K562 (cell line): Measurements from ENCODE around the gene OR4X1. TPM values are rescaled to one million over a fixed set of nuclear protein-coding genes. Genes with fewer than 3 reads are reported as not detected.

Experiments used
- ATAC-seq: fragments of 200-7000 bp; cut with Tn5 transposase; 3 replicates; pipeline ENCODE4 v1.9.1; 2020; ENCODE audit warnings: moderate library complexity
- BruUV-seq: library from RNA; stranded (reverse); fragments of 400-500 nt; replicated peaks from 2 replicates; lab custom pipeline; 2021; lab: Mats Ljungman, UMichigan
- CTCF ChIA-PET: fragments of 300-600 bp; formaldehyde crosslinking; extraction: SDS; loops from one replicate; lab custom pipeline; 2021; ENCODE audit warnings: low intra/inter-chr PET ratio; lab: Yijun Ruan, JAX
- POLR2A ChIA-PET: fragments of 300-600, 350-650 bp; sonication (Branson Sonifier 250); formaldehyde crosslinking; extraction: SDS; loops from one replicate; lab custom pipeline; 2021; ENCODE audit warnings: antibody characterized with exemption, inconsistent platforms; lab: Yijun Ruan, JAX
- DNase-seq, 4 experiments: peaks; one replicate each; pipeline versions ENCODE4 v3.0.0 to v3.0.0-alpha.2; 2011 to 2018; ENCODE audit warnings: low spot score in 3 of 4, mixed read lengths in 3 of 4; ENCODE audit errors: extremely low read depth in 1 of 4
- FAIRE-seq: peaks from 2 replicates; lab custom pipeline; 2011; peaks lifted over from hg19 to GRCh38; lab: Jason Lieb, UNC
- H2AFZ ChIP-seq: 2 replicates; pipeline ENCODE4 v1.6.0; 2011; ENCODE audit warnings: low read depth, low read length, control low read depth, inconsistent platforms
- H3K27ac ChIP-seq: fragments of 200-600 bp; 3 replicates; pipeline ENCODE4 v1.8.0; 2011; ENCODE audit warnings: low read depth, mild to moderate bottlenecking, control low read depth, inconsistent platforms, low read length, moderate library complexity, mixed read lengths; ENCODE audit errors: extremely low read depth
- H3K27me3 ChIP-seq, 2 experiments: fragments of 300-600 bp in 1 of 2; 2 replicates in 1 of 2; 3 replicates in 1 of 2; pipeline versions ENCODE4 v1.6.0 to v1.8.0; 2011; ENCODE audit warnings: inconsistent platforms in 2 of 2, low read length in 2 of 2, mild to moderate bottlenecking in 1 of 2, mixed read lengths in 1 of 2, moderate library complexity in 1 of 2; ENCODE audit not compliant: control insufficient read depth in 2 of 2, insufficient read depth in 2 of 2
- H3K36me3 ChIP-seq: fragments of 300-600 bp; 3 replicates; pipeline ENCODE4 v1.8.0; 2011; ENCODE audit warnings: mild to moderate bottlenecking, low read length, inconsistent platforms; ENCODE audit not compliant: control insufficient read depth, insufficient read depth
- H3K4me1 ChIP-seq, 2 experiments: fragments of 200-600 bp in 1 of 2; replicated peaks in 1 of 2; 2 replicates in 1 of 2; 3 replicates in 1 of 2; pipeline versions ENCODE4 v1.5.1 to v1.8.0; 2011; ENCODE audit warnings: inconsistent platforms in 2 of 2, low read length in 2 of 2, mild to moderate bottlenecking in 1 of 2, mixed read lengths in 1 of 2, moderate library complexity in 1 of 2; ENCODE audit not compliant: control insufficient read depth in 2 of 2, insufficient read depth in 2 of 2
- H3K4me2 ChIP-seq: 2 replicates; pipeline ENCODE4 v1.6.1; 2011; ENCODE audit warnings: low read length, control low read depth, inconsistent platforms, mixed read lengths; ENCODE audit not compliant: insufficient read depth
- H3K4me3 ChIP-seq: fragments of 200-600 bp; sonication (generic), shearing (Covaris generic); 2 replicates; pipeline ENCODE4 v1.5.1; 2016; ENCODE audit warnings: control low read depth, inconsistent platforms
- H3K79me2 ChIP-seq: fragments of 200-600 bp; 3 replicates; pipeline ENCODE4 v1.8.0; 2011; ENCODE audit warnings: low read length, inconsistent platforms; ENCODE audit not compliant: control insufficient read depth, insufficient read depth
- H3K9ac ChIP-seq, 2 experiments: 2 replicates each; pipeline versions ENCODE4 v1.6.0 to v1.6.1; 2011; ENCODE audit warnings: low read depth in 2 of 2, low read length in 2 of 2, control low read depth in 1 of 2, inconsistent platforms in 1 of 2, mild to moderate bottlenecking in 1 of 2, mixed read lengths in 1 of 2; ENCODE audit not compliant: insufficient read depth in 1 of 2
- H3K9me1 ChIP-seq: one replicate; pipeline ENCODE4 v1.6.0; 2011; ENCODE audit warnings: inconsistent platforms, mild to moderate bottlenecking, low read length, moderate library complexity; ENCODE audit not compliant: control insufficient read depth, insufficient read depth
- H3K9me3 ChIP-seq: replicated peaks from 2 replicates; pipeline ENCODE4 v1.5.1; 2011; ENCODE audit warnings: low read depth, low read length, inconsistent platforms; ENCODE audit not compliant: control insufficient read depth, insufficient read depth
- H4K20me1 ChIP-seq: replicated peaks from 2 replicates; pipeline ENCODE4 v1.6.1; 2011; ENCODE audit warnings: low read length, inconsistent platforms, mixed read lengths; ENCODE audit not compliant: control insufficient read depth, insufficient read depth
- EZH2 ChIP-seq: IDR thresholded peaks from 2 replicates; pipeline ENCODE4 v1.6.1; 2012; ENCODE audit warnings: low read depth, mild to moderate bottlenecking, inconsistent platforms, low read length, borderline replicate concordance
- NBN ChIP-seq: fragments of 450-650 bp; IDR thresholded peaks from 2 replicates; pipeline ENCODE4 v1.6.1; 2016; ENCODE audit warnings: low read depth, mild to moderate bottlenecking
- RBM25 ChIP-seq: fragments of 200-400 bp; formaldehyde crosslinking; IDR thresholded peaks from 2 replicates; pipeline ENCODE4 v1.6.1; 2018; ENCODE audit warnings: low read length, low read depth, moderate library complexity; ENCODE audit not compliant: severe bottlenecking
- SIRT6 ChIP-seq: IDR thresholded peaks from one replicate; pipeline ENCODE4 v1.6.1; 2012; ENCODE audit warnings: low read depth, mild to moderate bottlenecking, control low read depth, inconsistent platforms, low read length, moderate library complexity
- WGBS: fragments of 100-300 bp; shearing (Covaris generic); methylation state at CpG from one replicate; pipeline ENCODE4 v1.1.6; 2016; ENCODE audit warnings: low coverage, mixed read lengths; ENCODE audit not compliant: insufficient coverage; ENCODE audit errors: missing lambda C conversion rate; 5-methylcytosine and 5-hydroxymethylcytosine counted together
- in situ Hi-C: fragments of 300-500 bp; cut with MboI; formaldehyde crosslinking; loops from 4 replicates; pipeline ENCODE4 v1.15.0; 2018; ENCODE audit warnings: inconsistent platforms, mixed read lengths
- intact Hi-C: fragments of 100-400 bp; cut with micrococcal nuclease; formaldehyde crosslinking; loops from 2 replicates; pipeline ENCODE4 v1.14.2; 2022
- polyA plus RNA-seq, 8 experiments: library from polyadenylated mRNA; depleted of rRNA in 4 of 8; stranded (reverse) in 5 of 8; unstranded in 3 of 8; fragments of >200 nt; fragmentation: Nextera tagmentation in 2 of 8; fragmentation: Illumina TruSeq in 1 of 8; extraction: Ambion mirVana in 2 of 8; extraction: Trizol in 1 of 8; gene quantifications; 2 replicates each; pipeline versions ENCODE4 v1.2.1 to v1.2.3, GENCODE V29; 2011 to 2014; ENCODE audit warnings: inconsistent platforms in 1 of 8, missing spikeins in 1 of 8
- total RNA-seq, 7 experiments: library from RNA; depleted of rRNA in 6 of 7; stranded (reverse); fragments of >200 nt in 6 of 7; fragmentation: Illumina TruSeq in 2 of 7; extraction: Trizol in 2 of 7; gene quantifications; 2 replicates each; pipeline versions ENCODE4 v1.2.1 to v1.2.3, GENCODE V29; 2011 to 2021; ENCODE audit warnings: low replicate concordance in 1 of 7

Gene OR4X1
- total and polyA plus RNA-seq, 9 of the 15 experiments (the other 6 are each of a cell fraction or from before 2014, with no cell fraction given): not detected

DNA sequence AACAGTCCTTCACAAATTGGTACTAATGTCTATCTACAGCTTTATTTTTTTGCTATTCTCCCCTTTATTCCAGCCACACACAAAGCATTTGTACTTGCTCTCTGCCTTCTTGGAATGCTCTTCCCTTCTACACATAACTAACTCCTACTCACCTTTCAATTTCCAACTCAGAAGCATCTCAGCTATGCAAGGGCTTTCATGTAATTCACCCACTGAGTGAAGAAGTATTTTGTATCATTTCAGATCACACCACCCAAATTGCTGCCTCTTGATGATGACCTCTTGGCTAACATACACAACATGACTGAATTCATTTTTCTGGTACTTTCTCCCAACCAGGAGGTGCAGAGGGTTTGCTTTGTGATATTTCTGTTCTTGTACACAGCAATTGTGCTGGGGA is 18.9 kb upstream of the OR4X1 start, which contains the start of gene OR4X2:
Gene OR4X2 (plus strand): TSS at position 301 of the 400 bp plus-strand sequence. CDS start 0 bp downstream, at position 301.
- in situ Hi-C loops: no loop called here
- no peak for FAIRE-seq

DNA sequence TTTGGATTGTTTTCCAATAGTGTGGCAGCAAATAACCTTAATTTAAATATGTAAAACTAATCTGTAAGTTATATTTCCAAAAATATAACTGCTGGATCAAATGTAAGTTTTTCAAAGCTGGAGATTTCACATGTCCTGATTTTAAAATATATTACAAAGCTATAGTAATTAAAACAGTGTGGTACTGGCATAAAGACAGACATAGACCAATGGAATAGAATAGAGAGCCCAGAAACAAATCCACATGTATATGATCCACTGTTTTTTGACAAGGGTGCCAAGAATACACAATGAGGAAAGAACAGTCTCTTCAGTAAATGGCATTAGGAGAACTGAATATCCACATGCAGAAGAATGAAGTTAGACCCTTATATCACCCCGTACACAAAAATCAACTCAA is 14.8 kb upstream of the OR4X1 start:
- no TSS peak for BruUV-seq
- Histone ChIP-seq H3K27ac (no peak overlapping the region), H3K4me2 (no peak overlapping the region), H3K4me1 (no peaks in the 10 kb centered on the region), H3K9me3 (0 out of 2 replicates have a peak, but pooled peaks cover 3% of the 10 kb centered on the region), H3K36me3 (no peaks in the 10 kb centered on the region), H2AFZ (no peak overlapping the region), H3K9ac (no peak overlapping the region), H3K9me1 (no peaks in the 10 kb centered on the region), H4K20me1 (no peaks in the 10 kb centered on the region), H3K4me3 (no peak overlapping the region), H3K27me3 (no peaks in the 10 kb centered on the region), H3K79me2 (no peaks in the 10 kb centered on the region)
- WGBS: 0% methylated on average over 1 of the region's 1 CpG
- ChIA-PET POLR2A (no interaction called here), CTCF (no interaction called here)
- in situ Hi-C loops: no loop called here
- ATAC-seq (no peak), DNase-seq (no peak), FAIRE-seq (no peak)
- TF ChIP-seq RBM25 (peak; percentile 67), NBN (no peak)
- intact Hi-C loops: no loop called here

More for the DNA sequence above, 18.9 kb upstream of the OR4X1 start, which contains the start of gene OR4X2:
- BruUV-seq: no TSS peak
- Histone ChIP-seq H3K4me3 (no peak within 1 kb of the TSS), H4K20me1 (no peaks in the 10 kb centered on the region), H3K9ac (no peak within 1 kb of the TSS), H3K9me1 (no peaks in the 10 kb centered on the region), H3K79me2 (no peaks in the 10 kb centered on the region), H3K27ac (no peak within 1 kb of the TSS), H3K4me1 (no peaks in the 10 kb centered on the region), H3K4me2 (no peak within 1 kb of the TSS), H3K9me3 (0 out of 2 replicates have a peak, but pooled peaks cover 3% of the 10 kb centered on the region), H3K36me3 (no peaks in the 10 kb centered on the region), H3K27me3 (no peaks in the 10 kb centered on the region), H2AFZ (no peak within 1 kb of the TSS)
- intact Hi-C loops: no loop called here
- CTCF ChIA-PET: no interaction called here
- no peak for DNase-seq
- POLR2A ChIA-PET: interaction anchor here (1.5 kb wide), 1 partner anchor 13 kb away, joined by 5 read pairs; no protein-coding TSS in a partner anchor
- no peak for TF ChIP-seq SIRT6
- TF ChIP-seq EZH2: no peak
- no peak for ATAC-seq
